OCI-LY7 (cell line): ENCODE results near the gene SPRR2D.

ENCODE experiments used
- CTCF ChIP-seq: fragments of 200-600 bp; sonication (generic); conservative IDR thresholded peaks from 2 replicates; pipeline ENCODE4 v1.5.1; 2014; ENCODE audit warnings: mild to moderate bottlenecking, antibody characterized with exemption, low read length, moderate library complexity, mixed read lengths
- EZH2phosphoT487 ChIP-seq: fragments of 200-600 bp; sonication (generic); IDR thresholded peaks from 2 replicates; pipeline ENCODE4 v1.6.1; 2018; ENCODE audit warnings: low read depth, borderline replicate concordance, mild to moderate bottlenecking, mixed run types, antibody characterized with exemption, low read length, moderate library complexity, mixed read lengths

- no peak for TF ChIP-seq CTCF
- TF ChIP-seq EZH2phosphoT487: no peak
These were observed 12.2 kb downstream of the SPRR2D start for GRCh38 chr1:153028766-153029165.
